ENCODE results near the gene ZNF385B. TPM values are rescaled to one million over a fixed set of nuclear protein-coding genes. Genes with fewer than 3 reads are reported as not detected.

ZNF385B gene
- polyA plus RNA-seq, 1 of the 3 experiments (the other 2 are of a cell fraction) = 0.16 TPM

DNA sequence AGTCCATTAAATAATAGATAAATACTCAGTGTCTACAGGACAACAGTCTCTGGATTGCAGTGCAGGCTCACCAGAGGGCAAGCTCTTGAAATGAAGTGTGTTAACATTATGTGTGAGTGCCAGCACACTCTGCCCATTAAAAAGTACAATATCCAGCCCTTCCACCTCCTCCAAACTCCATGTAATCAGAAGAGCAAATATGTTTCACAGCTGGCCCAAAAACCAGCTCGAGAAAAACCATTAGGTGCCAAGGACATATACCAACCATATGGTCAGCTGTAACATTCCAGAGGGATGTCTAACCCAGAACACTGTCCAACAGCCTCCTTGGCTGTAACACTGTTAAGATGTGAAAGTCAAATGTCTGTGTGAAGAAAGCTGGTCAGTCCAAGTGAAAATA is 112.2 kb downstream of the ZNF385B start:
- Histone ChIP-seq H3K9me3 (no peaks in the 10 kb centered on the region), H3K79me2 (ENCODE audit: insufficient read depth) (no peaks in the 10 kb centered on the region), H4K20me1 (ENCODE audit: insufficient read depth) (no peaks in the 10 kb centered on the region), H3K4me3 (ENCODE audit: low read depth in 2 of 2, low read length in 1 of 2) (no peak overlapping the region), H3K9me2 (no peaks in the 10 kb centered on the region), H3F3A (replicated peaks; ENCODE audit: insufficient read depth) (no peaks in the 10 kb centered on the region), H3K27ac (ENCODE audit: low read depth in 2 of 2, low read length in 1 of 2) (no peak overlapping the region), H2AFZ (ENCODE audit: low read depth) (0 out of 2 replicates have a peak overlapping the region, but pooled peaks have one; percentile 0), H3K36me3 (replicated peaks in 1 of 2; ENCODE audit: control insufficient read depth in 1 of 2, insufficient read depth in 2 of 2, low read length in 1 of 2) (no peaks in the 10 kb centered on the region), H3K4me2 (peak overlapping the region; percentile 23; the same call in 1 of the 2 replicates), H3K9ac (no peak overlapping the region), H3K4me1 (ENCODE audit: control insufficient read depth in 1 of 2, insufficient read depth in 2 of 2, low read depth in 1 of 2, low read length in 1 of 2) (no peaks in the 10 kb centered on the region), H3K27me3 (ENCODE audit: insufficient read depth) (no peaks in the 10 kb centered on the region)
- CTCF ChIA-PET = interaction anchor here (0.7 to 2.1 kb wide), 5 partner anchors 30 to 987 kb away, joined by 3 to 11 read pairs (median 3); no protein-coding TSS in a partner anchor
- no peak for DNase-seq
- TF ChIP-seq TEAD4 (IDR thresholded peaks at IDR 0.05; ENCODE audit: borderline replicate concordance, insufficient read depth) (0 out of 2 replicates have a peak, but pooled peaks have one; percentile 25), GATA2 (CRISPR knock-in tag; IDR thresholded peaks at IDR 0.05) (no peak), RFX5 (IDR thresholded peaks at IDR 0.05; ENCODE audit: low read length) (no peak), FOSL2 (IDR thresholded peaks at IDR 0.05; ENCODE audit: borderline replicate concordance, low read depth) (peak; percentile 19; the same call in 1 of the 2 replicates), GABPA (IDR thresholded peaks at IDR 0.05; ENCODE audit: low read depth) (no peak), JUND (IDR thresholded peaks at IDR 0.05) (peak; percentile 41), POLR2AphosphoS5 (IDR thresholded peaks at IDR 0.05; ENCODE audit: low read depth, low read length) (no peak), NFIC (IDR thresholded peaks at IDR 0.05; ENCODE audit: borderline replicate concordance) (peak; percentile 71), TCF12 (IDR thresholded peaks at IDR 0.05) (peak; percentile 94), EP300 (IDR thresholded peaks at IDR 0.05; ENCODE audit: borderline replicate concordance in 1 of 2, low read depth in 1 of 2, low read length in 1 of 2) (peak in 1 of 2 experiments; percentile 27; a peak in 1 of 4 replicates)
- TF ChIP-seq, protein P1, sequence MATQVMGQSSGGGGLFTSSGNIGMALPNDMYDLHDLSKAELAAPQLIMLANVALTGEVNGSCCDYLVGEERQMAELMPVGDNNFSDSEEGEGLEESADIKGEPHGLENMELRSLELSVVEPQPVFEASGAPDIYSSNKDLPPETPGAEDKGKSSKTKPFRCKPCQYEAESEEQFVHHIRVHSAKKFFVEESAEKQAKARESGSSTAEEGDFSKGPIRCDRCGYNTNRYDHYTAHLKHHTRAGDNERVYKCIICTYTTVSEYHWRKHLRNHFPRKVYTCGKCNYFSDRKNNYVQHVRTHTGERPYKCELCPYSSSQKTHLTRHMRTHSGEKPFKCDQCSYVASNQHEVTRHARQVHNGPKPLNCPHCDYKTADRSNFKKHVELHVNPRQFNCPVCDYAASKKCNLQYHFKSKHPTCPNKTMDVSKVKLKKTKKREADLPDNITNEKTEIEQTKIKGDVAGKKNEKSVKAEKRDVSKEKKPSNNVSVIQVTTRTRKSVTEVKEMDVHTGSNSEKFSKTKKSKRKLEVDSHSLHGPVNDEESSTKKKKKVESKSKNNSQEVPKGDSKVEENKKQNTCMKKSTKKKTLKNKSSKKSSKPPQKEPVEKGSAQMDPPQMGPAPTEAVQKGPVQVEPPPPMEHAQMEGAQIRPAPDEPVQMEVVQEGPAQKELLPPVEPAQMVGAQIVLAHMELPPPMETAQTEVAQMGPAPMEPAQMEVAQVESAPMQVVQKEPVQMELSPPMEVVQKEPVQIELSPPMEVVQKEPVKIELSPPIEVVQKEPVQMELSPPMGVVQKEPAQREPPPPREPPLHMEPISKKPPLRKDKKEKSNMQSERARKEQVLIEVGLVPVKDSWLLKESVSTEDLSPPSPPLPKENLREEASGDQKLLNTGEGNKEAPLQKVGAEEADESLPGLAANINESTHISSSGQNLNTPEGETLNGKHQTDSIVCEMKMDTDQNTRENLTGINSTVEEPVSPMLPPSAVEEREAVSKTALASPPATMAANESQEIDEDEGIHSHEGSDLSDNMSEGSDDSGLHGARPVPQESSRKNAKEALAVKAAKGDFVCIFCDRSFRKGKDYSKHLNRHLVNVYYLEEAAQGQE (IDR thresholded peaks at IDR 0.05; ENCODE audit: low read depth, low read length) = peak; percentile 81; the same call in 1 of the 2 replicates
- TF ChIP-seq, protein P2, sequence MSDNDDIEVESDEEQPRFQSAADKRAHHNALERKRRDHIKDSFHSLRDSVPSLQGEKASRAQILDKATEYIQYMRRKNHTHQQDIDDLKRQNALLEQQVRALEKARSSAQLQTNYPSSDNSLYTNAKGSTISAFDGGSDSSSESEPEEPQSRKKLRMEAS (IDR thresholded peaks at IDR 0.05; ENCODE audit: low read depth) = no peak
- TF ChIP-seq, protein P3, sequence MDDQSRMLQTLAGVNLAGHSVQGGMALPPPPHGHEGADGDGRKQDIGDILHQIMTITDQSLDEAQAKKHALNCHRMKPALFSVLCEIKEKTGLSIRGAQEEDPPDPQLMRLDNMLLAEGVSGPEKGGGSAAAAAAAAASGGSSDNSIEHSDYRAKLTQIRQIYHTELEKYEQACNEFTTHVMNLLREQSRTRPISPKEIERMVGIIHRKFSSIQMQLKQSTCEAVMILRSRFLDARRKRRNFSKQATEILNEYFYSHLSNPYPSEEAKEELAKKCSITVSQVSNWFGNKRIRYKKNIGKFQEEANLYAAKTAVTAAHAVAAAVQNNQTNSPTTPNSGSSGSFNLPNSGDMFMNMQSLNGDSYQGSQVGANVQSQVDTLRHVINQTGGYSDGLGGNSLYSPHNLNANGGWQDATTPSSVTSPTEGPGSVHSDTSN (IDR thresholded peaks at IDR 0.05) = no peak; the same call in 1 of the 2 replicates
- POLR2A ChIA-PET = no interaction called here
- 0% methylated on average over 1 of the region's 1 CpG for WGBS (ENCODE audit: low lambda C conversion rate)

DNA sequence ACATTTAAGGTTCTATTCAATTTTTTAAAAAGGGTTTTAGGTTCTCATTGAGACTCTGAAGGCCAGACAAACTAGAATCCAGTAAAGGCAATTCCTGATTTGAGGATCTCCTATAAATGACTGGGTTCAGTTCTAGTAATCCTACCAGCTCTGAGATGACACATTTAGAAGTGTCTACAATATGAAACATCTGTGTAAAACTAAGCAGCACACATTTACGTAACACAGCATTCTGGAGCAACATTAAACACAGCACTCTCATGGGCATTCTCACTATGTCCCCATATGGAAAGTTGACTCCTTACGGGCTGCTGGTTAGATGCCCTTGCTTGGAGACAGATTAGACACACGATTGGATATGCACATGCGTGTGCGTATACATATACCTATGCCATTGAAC is 114.4 kb downstream of the ZNF385B start:
- no peak overlapping the region for H3K27ac ChIP-seq (ENCODE audit: low read depth in 2 of 2, low read length in 1 of 2)
- H3K9me2 ChIP-seq = no peaks in the 10 kb centered on the region
- H3K9ac ChIP-seq = no peak overlapping the region
- H3K4me3 ChIP-seq (ENCODE audit: low read depth in 2 of 2, low read length in 1 of 2) = no peak overlapping the region
- H3K27me3 ChIP-seq (ENCODE audit: insufficient read depth) = no peaks in the 10 kb centered on the region
- CTCF ChIA-PET = interaction anchor here (1.1 to 2.9 kb wide), 3 partner anchors 324 to 985 kb away, joined by 4 to 10 read pairs (median 9); no protein-coding TSS in a partner anchor
- no peak overlapping the region for H2AFZ ChIP-seq (ENCODE audit: low read depth)
- TF ChIP-seq, protein P3 (IDR thresholded peaks at IDR 0.05) = no peak
- TF ChIP-seq MXI1 (IDR thresholded peaks at IDR 0.05; ENCODE audit: low read depth, low read length) (no peak), GATA2 (CRISPR knock-in tag; IDR thresholded peaks at IDR 0.05) (no peak), RCOR1 (IDR thresholded peaks at IDR 0.05; ENCODE audit: low read length) (no peak)
- no peaks in the 10 kb centered on the region for H3K79me2 ChIP-seq (ENCODE audit: insufficient read depth)
- DNase-seq = no peak
- no peaks in the 10 kb centered on the region for H4K20me1 ChIP-seq (ENCODE audit: insufficient read depth)
- no peaks in the 10 kb centered on the region for H3F3A ChIP-seq (replicated peaks; ENCODE audit: insufficient read depth)
- POLR2A ChIA-PET = no interaction called here
- no peaks in the 10 kb centered on the region for H3K36me3 ChIP-seq (replicated peaks in 1 of 2; ENCODE audit: control insufficient read depth in 1 of 2, insufficient read depth in 2 of 2, low read length in 1 of 2)
- no peaks in the 10 kb centered on the region for H3K9me3 ChIP-seq
- H3K4me1 ChIP-seq (ENCODE audit: control insufficient read depth in 1 of 2, insufficient read depth in 2 of 2, low read depth in 1 of 2, low read length in 1 of 2) = no peaks in the 10 kb centered on the region
- no peak overlapping the region for H3K4me2 ChIP-seq
- 88% methylated on average over 5 of the region's 5 CpGs for WGBS (ENCODE audit: low lambda C conversion rate)
